ENCODE data around the gene CACNA1B.
"Not testable (repeated sequence)": the region's sequence is repeated elsewhere in the genome, so short reads cannot be mapped to it uniquely, and the experiment has no call there.

CACNA1B gene

GRCh38 chr9:137890768-137891587, 13.4 kb downstream of the CACNA1B start:
- not testable (repeated sequence) for DNase-seq

DNA sequence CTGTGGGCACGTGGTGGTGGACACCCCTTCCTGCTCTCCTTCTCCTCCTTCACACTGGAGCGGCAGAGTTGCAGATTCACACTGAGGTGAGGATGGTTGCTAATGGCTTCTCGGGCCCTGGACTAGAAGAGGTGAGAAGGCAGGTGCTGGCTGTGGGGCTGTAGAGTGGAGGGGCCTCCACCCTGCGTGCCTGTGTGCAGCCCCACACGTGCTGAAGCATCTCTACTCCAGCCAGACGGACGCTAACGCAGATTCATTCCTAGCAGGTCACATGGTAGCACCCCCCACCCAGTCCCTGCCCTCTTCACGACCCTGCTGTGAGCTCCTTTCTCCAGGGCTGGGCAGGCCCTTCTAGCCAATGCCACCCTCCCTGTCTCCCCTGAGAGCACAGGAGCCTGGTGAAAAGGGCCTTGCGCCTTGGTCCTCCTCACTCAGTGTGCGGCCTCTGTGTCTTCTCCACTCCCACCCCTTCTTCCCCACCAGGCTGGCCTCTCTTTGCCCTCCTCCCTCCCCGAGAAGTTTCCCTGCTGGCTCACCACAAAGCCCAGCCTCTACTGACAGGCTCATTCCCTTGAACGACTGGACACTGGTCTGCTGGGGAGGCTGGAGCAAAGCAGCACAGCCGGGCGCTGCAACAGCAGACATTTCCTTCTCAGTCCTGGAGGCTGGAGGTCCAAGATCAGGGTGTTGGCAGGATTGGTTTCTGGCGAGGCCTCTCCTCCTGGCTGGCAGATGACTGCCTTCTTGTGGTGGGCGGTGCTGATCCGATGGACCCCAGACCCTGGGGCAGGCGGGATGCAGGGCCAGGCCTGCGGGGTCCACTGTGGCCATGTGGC, 14.2 kb downstream of the CACNA1B start:
- no peak for DNase-seq

GRCh38 chr9:137892424-137893191, 15.0 kb downstream of the CACNA1B start:
- no peak for DNase-seq

DNA sequence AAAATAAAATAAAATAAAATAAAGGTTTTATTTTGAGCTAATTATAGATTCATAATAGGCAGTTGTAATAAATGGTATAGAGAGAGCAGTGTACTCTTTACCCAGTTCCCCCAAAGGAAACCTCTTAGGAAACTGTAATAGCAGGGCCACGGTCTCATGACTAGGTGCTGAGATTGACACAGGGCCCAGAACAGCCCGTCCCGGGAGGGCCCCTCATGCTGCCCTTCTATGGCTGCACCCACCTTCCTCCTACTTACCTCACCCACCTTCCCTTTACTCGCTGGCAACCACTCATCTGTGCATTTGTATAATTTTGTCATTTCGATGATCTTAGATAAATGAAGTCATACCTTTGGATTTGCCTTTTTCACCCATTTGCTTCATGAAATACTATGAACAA, 16.1 kb downstream of the CACNA1B start:
- DNase-seq: no peak

DNA sequence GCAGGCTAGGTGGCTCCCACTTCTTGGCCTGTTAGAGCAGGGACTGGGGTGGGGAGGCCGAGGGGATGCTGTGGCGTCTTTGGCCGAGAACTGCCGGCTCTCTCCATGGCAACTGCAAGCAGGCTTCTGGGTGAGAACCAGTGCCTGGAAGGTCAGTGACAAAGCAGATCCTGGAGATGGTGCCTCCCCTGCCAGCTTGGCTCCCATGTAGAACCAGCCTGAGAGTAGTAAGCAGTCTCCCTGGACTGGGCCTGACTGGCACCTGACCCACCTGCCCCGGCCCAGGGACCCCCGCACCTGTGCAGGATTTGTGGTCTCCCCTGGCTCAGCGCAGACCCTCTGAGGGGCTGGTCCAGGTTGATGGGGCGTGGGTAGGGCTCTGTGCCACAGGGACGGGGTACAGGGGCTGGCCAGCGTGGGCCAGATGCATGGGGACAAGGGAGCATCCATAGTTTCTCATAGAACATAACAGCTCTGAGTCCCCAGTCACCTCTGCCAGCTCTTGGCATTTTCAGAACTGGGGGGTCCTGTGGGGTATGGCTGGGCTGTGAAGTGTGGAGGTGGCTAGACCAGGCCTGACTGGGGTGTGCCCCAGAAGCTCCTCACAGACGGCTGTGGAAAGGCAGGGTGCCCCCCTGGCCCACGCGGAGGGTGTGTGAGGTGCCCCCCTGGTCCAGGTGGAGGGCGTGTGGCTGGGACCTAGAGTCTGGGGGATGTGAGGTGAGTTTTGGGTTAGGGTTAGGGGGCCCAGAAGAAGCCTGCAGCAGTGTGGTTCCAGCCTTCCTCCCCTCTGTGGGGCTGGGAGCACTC, 22.2 kb downstream of the CACNA1B start:
- no peak for DNase-seq

- no peak for DNase-seq
Measured at GRCh38 chr9:137900584-137901310, 23.2 kb downstream of the CACNA1B start.

DNA sequence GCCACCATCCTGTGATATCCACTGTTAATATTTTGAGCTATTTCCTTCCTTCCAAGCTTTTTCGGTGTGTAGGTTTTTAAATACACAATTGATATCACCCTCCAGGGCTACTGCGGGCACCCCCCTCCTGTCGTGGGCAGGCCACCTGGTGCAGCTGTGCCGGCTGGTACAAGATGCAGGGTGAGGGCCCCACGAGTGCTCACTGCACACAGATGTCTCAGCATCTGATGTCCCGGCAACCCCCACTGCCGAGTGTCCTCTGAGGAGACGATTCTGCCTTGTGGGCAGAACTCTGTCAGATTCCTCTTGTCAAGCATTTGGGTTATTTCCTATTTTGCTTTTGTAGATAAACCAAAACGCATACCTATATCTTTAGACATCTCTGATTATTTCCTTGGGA, 25.1 kb downstream of the CACNA1B start:
- no peak for DNase-seq

DNA sequence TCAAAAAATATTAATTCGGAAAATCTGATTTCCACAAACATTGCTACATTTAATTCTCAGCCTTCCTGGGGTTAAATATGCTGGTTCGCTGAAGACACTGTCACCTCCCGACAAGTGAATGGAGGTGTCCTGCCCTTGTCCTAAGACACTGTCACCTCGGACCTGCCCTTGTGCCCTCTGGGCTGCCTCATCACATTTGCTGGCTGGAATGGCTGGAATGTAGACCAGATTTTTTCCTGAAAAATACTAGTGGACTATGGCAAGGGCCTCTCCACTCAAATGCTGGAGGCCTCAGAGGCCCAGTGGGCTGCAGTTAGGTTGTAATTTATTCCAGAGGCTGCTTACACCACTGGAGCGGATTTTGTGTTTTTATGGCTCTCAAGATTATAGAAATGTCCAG, 28.2 kb downstream of the CACNA1B start:
- no peak for DNase-seq

- DNase-seq: no peak
Measured at GRCh38 chr9:137907776-137908175, 30.2 kb downstream of the CACNA1B start.

DNA sequence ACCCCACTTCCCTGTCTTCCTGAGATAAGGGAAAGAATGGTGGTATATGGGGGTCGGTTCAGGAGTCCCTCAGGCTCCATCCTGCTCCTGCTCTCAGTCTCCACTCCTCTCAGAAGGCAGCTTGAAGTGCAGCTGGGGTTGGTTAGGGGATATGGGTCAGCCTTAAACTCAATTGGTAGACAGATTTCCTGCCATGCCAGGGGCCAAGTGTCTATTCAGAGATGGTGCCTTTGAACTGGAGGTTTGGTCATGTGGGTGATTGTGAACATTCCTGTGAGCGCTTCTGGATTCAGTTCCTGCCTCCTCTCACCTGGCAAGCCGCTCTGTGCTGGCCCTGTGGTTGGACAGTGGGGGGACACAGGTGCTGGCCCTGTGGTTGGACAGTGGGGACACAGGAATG, 35.1 kb downstream of the CACNA1B start:
- DNase-seq: no peak

GRCh38 chr9:137913132-137913531, 35.5 kb downstream of the CACNA1B start:
- no peak for DNase-seq

GRCh38 chr9:137913771-137914767, 36.5 kb downstream of the CACNA1B start:
- DNase-seq: no peak

DNA sequence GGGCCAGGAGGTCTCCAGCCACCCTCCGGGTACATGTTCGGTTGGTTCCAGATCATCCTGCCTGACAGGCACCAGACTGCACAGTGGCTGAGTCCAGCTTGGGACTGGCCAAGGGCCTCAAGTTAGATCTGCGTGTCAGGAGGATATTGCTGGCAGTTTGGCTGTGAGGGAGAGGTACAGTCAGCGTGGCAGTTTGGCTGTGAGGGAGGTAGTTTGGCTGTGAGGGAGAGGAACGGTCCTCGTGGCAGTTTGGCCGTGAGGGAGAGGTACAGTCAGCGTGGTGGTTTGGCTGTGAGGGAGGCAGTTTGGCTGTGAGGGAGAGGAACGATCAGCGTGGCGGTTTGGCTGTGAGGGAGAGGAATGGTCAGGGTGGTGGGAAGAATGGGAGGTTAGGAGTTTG, 39.0 kb downstream of the CACNA1B start:
- DNase-seq: no peak

DNA sequence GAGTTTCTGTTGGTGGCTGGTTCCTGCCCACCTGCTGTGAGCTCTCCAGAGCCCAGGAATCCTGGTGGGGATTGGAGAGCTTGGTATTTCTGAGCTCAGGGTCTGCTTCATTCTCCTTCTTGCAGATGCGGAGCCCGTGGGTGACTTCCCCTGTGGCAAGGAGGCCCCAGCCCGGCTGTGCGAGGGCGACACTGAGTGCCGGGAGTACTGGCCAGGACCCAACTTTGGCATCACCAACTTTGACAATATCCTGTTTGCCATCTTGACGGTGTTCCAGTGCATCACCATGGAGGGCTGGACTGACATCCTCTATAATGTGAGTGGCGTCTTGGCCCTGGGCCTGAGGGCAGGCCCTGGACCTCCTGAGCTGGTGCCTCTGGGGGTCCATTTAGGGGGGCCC, 39.5 kb downstream of the CACNA1B start:
- DNase-seq: no peak

DNA sequence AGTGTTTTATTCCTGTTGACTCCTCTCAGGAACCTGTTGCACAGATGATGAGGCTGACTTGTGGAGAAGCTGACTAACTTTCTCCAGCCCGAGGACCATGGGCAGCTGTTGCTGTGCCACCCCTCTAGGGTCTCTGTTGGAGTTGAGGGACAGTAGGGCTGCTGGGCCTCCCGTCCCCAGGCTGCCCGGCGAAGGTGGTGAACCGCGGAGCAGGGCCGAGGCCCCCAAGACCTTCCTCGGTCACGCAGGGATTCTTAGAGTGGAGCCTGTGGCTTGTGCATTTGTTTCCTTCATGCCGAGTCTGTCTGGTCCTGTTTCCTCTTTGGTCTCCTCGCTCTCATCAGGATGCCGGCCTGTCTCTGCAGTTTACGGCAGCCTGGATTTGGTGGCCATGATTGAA, 40.2 kb downstream of the CACNA1B start:
- DNase-seq: no peak

GRCh38 chr9:137918331-137919094, 40.9 kb downstream of the CACNA1B start:
- no peak for DNase-seq

DNA sequence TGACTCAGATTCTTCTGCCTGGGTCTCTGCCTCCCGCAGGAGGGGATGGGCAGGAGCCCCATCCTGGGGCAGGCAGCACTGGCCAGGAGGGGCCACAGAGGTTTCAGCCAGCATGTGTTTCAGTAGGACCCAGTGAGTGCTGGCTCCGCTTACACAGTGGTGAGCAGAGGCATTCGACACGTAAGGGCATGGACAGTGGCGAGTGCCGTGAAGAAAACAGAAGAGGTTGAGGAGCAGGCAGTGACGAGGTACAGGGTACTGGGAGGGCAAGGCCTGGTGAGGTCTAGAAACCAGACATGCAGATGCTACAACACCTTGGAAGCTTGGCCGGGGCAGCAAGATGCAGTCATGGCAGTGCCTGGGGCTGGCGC, 41.5 kb downstream of the CACNA1B start:
- DNase-seq: no peak

- DNase-seq: no peak
Measured at GRCh38 chr9:137919649-137920141, 42.1 kb downstream of the CACNA1B start.

GRCh38 chr9:137920753-137921152, 43.2 kb downstream of the CACNA1B start:
- no peak for DNase-seq

DNA sequence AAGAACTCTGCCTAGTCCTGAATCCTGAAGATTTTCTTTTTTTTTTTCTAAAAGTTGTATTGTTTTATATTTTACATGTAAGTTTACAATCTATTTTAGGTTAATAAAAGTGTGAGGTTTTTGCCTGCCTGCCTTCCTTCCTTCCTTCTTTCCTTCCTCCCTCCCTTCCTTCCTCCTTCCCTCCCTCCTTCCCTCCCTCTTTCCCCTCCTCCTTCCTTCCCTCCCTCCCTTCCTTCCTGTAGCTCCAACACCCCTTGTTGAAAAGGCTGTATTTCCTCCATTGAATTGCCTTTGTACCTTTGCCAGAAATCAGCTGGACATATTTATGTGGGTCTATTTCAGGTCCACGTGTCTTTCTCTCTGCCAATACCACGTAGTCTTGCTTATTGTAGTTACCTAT, 46.6 kb downstream of the CACNA1B start:
- no peak for DNase-seq

Data from NCI-H1694 (cell line).